GM10847 (cell line): ENCODE results near the gene INTS15.

Experiments
- POLR2A ChIP-seq: IDR thresholded peaks from 2 replicates; pipeline ENCODE4 v1.6.1; 2011; ENCODE audit not compliant: insufficient read length; ENCODE audit errors: extremely low read depth

The INTS15 gene

DNA sequence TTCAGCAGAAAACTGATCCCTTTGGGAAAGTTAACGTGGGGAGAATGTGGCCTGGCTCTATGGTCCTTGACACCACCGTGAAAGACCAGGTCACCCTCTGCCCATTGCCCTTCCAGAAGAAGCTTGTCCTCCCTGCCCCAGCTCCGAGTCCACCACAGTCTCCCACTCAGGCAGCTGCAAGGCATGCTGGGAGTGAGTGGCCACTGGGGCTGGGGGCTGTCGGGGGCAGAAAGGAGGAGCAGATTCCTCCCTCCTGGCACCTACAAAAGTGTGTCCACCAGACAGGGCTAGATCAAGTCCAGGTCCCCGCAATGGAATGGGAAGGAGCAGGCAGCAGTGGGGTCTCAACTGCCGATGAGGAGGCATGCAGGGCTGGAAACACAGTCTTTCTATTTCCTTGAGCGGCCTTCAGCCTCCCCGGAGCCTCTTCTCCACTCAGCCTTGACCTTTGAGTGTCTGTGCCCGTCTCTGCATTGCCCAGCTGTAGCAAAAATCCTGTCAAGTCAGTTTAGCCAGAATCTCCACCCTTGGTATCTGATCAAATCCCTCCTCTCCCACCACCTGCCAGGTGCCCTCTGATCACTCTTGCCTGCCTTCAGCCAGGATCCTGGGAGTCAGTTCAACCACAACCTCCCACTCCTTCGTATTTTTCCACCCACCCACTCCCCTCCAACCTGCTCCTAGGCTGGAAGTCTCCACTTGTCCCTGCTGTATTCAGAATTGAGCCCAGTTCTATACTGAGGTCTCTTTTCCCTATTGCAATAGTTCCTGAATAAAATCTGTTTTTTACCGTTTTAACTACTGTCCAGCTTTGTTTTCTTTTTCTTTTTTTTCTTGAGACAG is 40.4 kb downstream of the INTS15 start:
- TF ChIP-seq POLR2A, result no peak

DNA sequence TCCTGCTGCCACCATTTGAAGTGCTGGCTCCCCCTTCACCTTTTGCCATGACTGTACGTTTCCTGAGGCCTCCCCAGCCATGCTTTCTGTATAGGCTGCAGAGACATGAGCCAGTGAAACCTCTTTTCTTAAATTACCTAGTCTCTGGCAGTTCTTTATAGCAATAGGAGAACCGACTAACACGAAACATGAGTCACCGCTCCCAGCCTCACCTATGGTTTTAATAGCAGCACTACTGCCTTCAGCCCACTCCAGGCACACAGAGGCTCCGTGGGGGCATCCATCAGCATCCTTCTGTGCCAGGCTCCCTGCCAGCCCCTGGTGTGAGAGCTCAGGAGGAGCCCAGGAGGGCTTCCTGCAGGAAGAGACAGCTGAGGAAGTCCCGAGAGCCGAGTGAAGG is 41.8 kb downstream of the INTS15 start:
- TF ChIP-seq POLR2A, result no peak

- no peak for TF ChIP-seq POLR2A
Observed at GRCh38 chr7:6634021-6634420, 44.2 kb downstream of the INTS15 start.

DNA sequence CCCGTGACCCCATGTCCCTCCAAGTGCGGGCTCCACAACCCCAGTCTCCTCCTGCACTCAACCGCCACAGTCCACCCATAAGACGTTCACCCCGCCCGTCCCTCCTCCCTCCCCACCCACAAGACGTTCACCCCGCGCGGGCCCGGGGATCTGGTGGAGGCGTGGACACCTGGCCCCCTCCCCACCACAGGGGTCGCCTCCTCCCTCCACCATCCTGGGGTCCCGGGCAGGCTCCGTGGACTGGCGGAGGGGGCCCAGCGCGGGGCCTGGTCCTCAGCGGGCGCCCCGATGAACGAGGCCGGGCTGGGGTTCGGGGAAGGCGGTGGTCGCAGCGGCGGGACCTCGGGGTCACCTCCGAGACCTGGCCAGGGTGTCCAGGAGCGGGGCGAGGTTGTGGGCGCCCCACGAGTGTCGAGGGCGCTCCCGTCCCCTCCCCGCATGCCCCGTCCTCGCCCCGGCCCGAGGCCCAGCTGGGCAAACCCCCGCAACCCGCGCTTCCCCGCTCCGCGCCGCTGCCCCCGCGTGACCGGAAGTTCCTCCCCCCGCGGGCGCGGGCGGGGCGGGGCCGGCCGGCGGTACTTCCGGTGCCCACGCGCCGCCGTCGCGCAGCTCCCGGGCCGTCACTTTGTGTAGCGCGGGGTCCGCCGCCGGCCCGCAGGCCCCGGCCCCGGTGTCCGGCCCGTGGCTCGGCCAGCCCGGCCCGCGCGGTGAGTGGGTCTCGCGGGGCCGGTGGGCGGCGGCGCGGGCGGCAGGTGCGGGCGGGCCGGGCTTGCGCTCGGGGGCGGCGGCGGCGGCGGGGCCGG is 47.1 kb downstream of the INTS15 start, which contains the start of gene ZNF316:
TSS of gene ZNF316 (plus strand) at position 578 of the 803 bp plus-strand sequence. CDS start 5,092 bp downstream, outside the sequence.
- peak; percentile 43 for TF ChIP-seq POLR2A

DNA sequence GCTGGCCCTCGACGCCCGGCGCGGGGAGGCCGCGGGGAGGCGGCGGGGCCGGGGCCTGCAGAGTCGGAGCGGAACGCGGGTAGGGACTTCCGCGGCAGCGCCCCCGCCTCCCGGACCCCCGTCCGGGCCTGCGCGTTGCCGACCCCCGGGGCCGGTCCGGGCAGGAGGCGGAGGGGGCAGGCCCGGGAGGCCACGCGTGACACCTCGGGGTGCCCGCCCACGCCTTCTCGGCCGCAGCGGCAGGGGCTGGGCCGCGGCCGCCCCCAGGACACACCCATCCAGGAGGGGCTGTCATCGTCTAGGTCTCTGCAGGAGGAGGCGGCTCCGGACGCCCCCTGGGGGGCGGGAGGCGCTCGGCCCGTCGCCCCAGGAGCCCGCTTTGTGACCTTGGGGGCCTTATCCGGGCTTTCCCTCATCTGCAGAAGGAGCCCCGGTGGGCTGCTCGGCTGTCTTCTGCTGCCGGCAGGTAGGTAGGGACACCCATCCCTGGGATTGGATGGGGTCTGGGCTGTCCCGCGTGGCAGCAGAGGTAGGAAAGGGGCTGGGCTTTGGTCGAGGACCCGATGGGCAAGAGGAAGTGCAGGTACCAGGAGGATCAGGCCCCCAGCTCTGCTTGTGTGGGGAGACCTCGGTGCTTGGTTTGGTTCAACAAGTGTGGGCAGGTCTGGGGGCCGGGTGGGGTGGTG is 47.9 kb downstream of the INTS15 start:
- no peak for TF ChIP-seq POLR2A

DNA sequence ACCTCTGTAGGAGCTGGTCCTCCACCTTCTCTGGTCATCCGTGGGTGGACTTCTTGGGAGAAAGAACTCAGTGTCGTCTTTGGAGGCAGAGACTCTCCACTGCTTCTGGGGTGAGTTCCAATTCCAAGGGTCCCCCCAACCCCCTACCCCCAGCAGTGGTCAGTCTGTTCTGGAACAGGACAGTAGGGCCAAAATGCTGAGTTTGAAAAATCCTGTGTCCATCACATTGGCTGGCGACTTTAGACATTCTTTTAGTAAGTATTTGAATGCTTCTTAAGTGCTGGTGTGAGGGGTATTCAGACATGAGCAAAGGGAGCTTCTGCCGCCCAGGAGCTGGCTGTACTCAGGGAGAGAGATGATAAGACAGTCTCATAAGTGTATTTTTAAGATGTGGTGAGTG is 49.2 kb downstream of the INTS15 start:
- TF ChIP-seq POLR2A, result no peak

DNA sequence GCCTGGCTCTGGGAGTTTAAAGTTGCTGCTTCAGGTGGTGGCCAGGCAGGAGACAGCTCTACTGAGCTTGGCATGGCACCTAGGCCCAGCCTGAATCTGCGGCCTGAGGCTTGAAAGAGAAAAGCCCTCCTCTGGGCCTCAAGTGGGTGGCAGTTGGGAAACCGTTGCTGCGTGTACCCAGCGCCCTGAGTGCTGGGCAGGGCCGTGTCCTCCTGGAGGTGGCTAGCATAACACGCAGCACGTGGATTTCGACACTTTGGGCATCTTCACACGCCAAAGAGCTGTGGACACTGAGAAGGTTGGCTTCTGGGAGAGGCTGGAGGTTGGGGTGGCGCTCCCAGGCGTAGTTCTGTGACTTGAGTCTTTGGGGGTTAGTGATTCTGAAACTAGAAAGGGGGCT is 49.8 kb downstream of the INTS15 start:
- no peak for TF ChIP-seq POLR2A

- no peak for TF ChIP-seq POLR2A
Observed at GRCh38 chr7:6640246-6640721, 50.5 kb downstream of the INTS15 start.

DNA sequence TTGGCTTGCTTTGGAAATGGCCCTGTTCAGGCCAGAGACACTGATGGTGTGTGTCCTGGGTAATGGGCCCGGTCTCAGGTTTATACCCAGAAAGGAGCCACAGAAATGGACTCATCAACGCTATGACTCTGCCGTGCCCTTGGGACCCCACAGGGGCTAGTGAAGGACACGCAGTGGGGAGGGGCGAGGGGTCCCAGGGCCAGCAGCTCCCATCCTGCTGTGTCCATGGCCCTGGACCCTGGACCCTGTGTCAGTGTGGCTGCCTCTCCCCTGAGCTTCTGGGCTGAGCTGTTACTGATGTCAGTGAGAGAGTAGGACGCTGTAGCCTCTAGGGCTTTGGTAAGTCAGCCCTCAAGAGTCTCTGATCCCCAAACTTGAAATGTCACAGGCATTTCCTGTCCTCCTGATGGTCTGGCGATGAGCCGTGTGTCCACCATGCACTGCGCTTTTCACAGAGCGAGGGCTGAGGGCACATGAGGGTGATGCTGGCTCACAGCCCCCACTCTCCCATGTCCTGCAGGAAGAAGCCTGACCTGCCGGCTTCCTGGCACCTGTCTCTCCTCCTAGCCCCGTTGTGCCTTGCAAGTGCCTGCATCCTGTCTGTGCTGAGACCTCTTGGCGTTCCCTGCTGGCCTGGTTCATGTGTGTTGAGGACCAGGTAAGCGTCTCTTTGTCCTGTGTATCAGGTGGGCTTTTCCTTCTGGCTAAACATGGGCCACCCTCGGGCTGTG is 51.6 kb downstream of the INTS15 start:
- no peak for TF ChIP-seq POLR2A

- TF ChIP-seq POLR2A, result no peak
Observed at GRCh38 chr7:6642239-6642839, 52.5 kb downstream of the INTS15 start.

- no peak for TF ChIP-seq POLR2A
Observed at GRCh38 chr7:6642861-6643640, 53.2 kb downstream of the INTS15 start.

GRCh38 chr7:6643915-6644625 is 54.2 kb downstream of the INTS15 start:
- TF ChIP-seq POLR2A, result no peak

GRCh38 chr7:6644728-6645127 is 54.9 kb downstream of the INTS15 start:
- TF ChIP-seq POLR2A, result no peak
